ENCODE measurements around the gene C3AR1.
"Not testable (repeated sequence)": the region's sequence is repeated elsewhere in the genome, so short reads cannot be mapped to it uniquely, and the experiment has no call there.

C3AR1 gene

GRCh38 chr12:8088574-8088973 lies 22.4 kb upstream of the C3AR1 start:
- DNase-seq (ENCODE audit: low spot score), result peak; percentile 54
- in situ Hi-C loops (cut with MboI; ENCODE audit: low sequenced_read_pairs, unreplicated experiment), result no loop called here
- TF ChIP-seq CTCF (IDR thresholded peaks at IDR 0.05; ENCODE audit: borderline replicate concordance, control extremely low read depth, extremely low read depth, insufficient read depth, missing control alignments), result no peak

GRCh38 chr12:8087666-8088065 lies 21.5 kb upstream of the C3AR1 start:
- DNase-seq (ENCODE audit: low spot score), result no peak
- in situ Hi-C loops (cut with MboI; ENCODE audit: low sequenced_read_pairs, unreplicated experiment), result no loop called here
- TF ChIP-seq CTCF (IDR thresholded peaks at IDR 0.05; ENCODE audit: borderline replicate concordance, control extremely low read depth, extremely low read depth, insufficient read depth, missing control alignments), result no peak

- DNase-seq (ENCODE audit: low spot score); in situ Hi-C loops (cut with MboI; ENCODE audit: low sequenced_read_pairs, unreplicated experiment): not testable (repeated sequence)
These were observed 18.2 kb upstream of the C3AR1 start for GRCh38 chr12:8084351-8084750.

GRCh38 chr12:8082808-8083100 lies 16.6 kb upstream of the C3AR1 start:
- in situ Hi-C loops (cut with MboI; ENCODE audit: low sequenced_read_pairs, unreplicated experiment), result no loop called here
- no peak for DNase-seq (ENCODE audit: low spot score)
- TF ChIP-seq CTCF (IDR thresholded peaks at IDR 0.05; ENCODE audit: borderline replicate concordance, control extremely low read depth, extremely low read depth, insufficient read depth, missing control alignments), result no peak

- DNase-seq (ENCODE audit: low spot score), result no peak
- in situ Hi-C loops (cut with MboI; ENCODE audit: low sequenced_read_pairs, unreplicated experiment), result no loop called here
- no peak for TF ChIP-seq CTCF (IDR thresholded peaks at IDR 0.05; ENCODE audit: borderline replicate concordance, control extremely low read depth, extremely low read depth, insufficient read depth, missing control alignments)
These were observed 15.2 kb upstream of the C3AR1 start for GRCh38 chr12:8081251-8081920.

GRCh38 chr12:8080120-8080519 lies 14.0 kb upstream of the C3AR1 start:
- in situ Hi-C loops (cut with MboI; ENCODE audit: low sequenced_read_pairs, unreplicated experiment), result no loop called here

GRCh38 chr12:8078916-8079315 lies 12.8 kb upstream of the C3AR1 start:
- in situ Hi-C loops (cut with MboI; ENCODE audit: low sequenced_read_pairs, unreplicated experiment), result no loop called here
- no peak for DNase-seq (ENCODE audit: low spot score)
- TF ChIP-seq CTCF (IDR thresholded peaks at IDR 0.05; ENCODE audit: borderline replicate concordance, control extremely low read depth, extremely low read depth, insufficient read depth, missing control alignments), result no peak

More at GRCh38 chr12:8080120-8080519, 14.0 kb upstream of the C3AR1 start:
- DNase-seq (ENCODE audit: low spot score), result peak; percentile 27
- no peak for TF ChIP-seq CTCF (IDR thresholded peaks at IDR 0.05; ENCODE audit: borderline replicate concordance, control extremely low read depth, extremely low read depth, insufficient read depth, missing control alignments)
